ENCODE data around the gene BOC. TPM values are rescaled to one million over a fixed set of nuclear protein-coding genes. Genes with fewer than 3 reads are reported as not detected.

BOC gene
- polyA plus RNA-seq, 1 experiment: 11.2 TPM

DNA sequence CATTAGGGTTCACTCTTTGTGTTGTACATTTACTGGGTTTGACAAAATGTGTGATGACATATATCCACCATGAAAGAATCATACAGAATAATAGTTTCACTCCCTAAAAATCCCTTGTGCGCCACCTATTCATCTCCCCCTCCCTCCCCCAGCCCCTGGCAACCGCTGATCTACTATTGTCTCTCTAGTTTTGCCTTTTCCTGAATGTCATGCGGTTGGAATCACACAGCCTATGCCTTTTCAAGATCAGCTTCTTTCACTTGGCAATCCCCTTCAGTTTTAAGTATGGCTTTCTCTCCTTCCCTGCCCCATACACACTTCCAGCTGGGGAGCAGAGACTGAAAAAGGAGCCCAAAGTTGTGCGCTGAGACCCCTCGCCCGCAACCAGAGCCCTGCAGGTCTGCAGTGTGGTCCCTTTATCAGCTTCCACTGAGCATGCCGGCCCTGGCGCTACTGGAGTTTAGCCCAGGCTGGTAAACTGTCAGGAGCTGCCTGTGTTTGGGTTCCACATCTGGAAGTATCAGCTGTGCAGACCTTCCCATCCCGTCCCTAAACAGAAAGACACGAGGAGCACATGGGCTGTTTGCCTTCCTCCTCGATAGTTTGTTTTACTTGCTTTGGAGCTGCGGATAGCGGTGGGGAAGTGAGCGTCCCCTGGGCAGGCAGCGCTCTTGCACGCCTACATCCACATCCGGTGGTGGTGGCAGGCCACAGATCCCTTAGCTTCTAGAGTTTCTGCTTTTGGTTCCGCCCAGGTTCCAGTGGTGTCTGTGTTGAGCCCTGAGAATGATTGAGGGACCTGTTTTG lies 12.3 kb downstream of the BOC start:
- H3K27ac ChIP-seq (ENCODE audit: low read depth, low read length): peak overlapping the region; percentile 22
- POLR2A ChIA-PET: no interaction called here
- CTCF ChIA-PET: interaction anchor here (1.0 kb wide), 1 partner anchor 53 kb away, joined by 3 read pairs; no protein-coding TSS in a partner anchor
- no peaks in the 10 kb centered on the region for H3K27me3 ChIP-seq (ENCODE audit: control insufficient read depth, insufficient read depth, low read length)
- TF ChIP-seq, protein P1, sequence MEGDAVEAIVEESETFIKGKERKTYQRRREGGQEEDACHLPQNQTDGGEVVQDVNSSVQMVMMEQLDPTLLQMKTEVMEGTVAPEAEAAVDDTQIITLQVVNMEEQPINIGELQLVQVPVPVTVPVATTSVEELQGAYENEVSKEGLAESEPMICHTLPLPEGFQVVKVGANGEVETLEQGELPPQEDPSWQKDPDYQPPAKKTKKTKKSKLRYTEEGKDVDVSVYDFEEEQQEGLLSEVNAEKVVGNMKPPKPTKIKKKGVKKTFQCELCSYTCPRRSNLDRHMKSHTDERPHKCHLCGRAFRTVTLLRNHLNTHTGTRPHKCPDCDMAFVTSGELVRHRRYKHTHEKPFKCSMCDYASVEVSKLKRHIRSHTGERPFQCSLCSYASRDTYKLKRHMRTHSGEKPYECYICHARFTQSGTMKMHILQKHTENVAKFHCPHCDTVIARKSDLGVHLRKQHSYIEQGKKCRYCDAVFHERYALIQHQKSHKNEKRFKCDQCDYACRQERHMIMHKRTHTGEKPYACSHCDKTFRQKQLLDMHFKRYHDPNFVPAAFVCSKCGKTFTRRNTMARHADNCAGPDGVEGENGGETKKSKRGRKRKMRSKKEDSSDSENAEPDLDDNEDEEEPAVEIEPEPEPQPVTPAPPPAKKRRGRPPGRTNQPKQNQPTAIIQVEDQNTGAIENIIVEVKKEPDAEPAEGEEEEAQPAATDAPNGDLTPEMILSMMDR (IDR thresholded peaks at IDR 0.05; ENCODE audit: low read depth, low read length): no peak
- H3K4me3 ChIP-seq (ENCODE audit: low read depth, low read length): no peak overlapping the region
- no peaks in the 10 kb centered on the region; the same call in 1 of the 2 replicates for H3K9me3 ChIP-seq (ENCODE audit: control insufficient read depth, insufficient read depth, low read length)
- no peak for DNase-seq (ENCODE audit: low read depth, low spot score)

DNA sequence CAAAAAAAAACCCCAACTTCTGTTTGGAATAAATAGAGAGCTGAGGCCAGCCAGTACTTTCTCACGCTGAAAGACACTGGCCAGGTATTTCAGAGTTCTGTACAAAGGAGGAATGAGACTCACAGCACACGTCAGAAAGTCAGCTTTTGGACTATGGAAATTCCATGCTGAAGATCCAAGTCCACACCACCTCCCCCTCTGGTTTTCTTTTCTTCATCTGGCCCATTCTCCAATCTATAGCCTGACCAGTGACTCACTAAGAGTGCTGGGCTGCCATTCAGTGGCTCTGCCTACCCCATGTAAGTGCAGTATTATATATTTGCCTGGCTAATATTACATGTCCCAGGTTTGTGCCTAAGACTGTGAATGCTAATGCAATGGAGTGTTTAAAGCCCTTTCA lies 13.9 kb downstream of the BOC start:
- H3K27ac ChIP-seq (ENCODE audit: low read depth, low read length): no peak overlapping the region
- no peak for DNase-seq (ENCODE audit: low read depth, low spot score)
- TF ChIP-seq, protein P1 (IDR thresholded peaks at IDR 0.05; ENCODE audit: low read depth, low read length): no peak
- no peak overlapping the region for H3K4me3 ChIP-seq (ENCODE audit: low read depth, low read length)
- H3K9me3 ChIP-seq (ENCODE audit: control insufficient read depth, insufficient read depth, low read length): no peaks in the 10 kb centered on the region; the same call in 1 of the 2 replicates
- POLR2A ChIA-PET: no interaction called here
- no peaks in the 10 kb centered on the region for H3K27me3 ChIP-seq (ENCODE audit: control insufficient read depth, insufficient read depth, low read length)
- CTCF ChIA-PET: interaction anchor here (0.6 kb wide), 1 partner anchor 20 kb away, joined by 3 read pairs; no protein-coding TSS in a partner anchor

DNA sequence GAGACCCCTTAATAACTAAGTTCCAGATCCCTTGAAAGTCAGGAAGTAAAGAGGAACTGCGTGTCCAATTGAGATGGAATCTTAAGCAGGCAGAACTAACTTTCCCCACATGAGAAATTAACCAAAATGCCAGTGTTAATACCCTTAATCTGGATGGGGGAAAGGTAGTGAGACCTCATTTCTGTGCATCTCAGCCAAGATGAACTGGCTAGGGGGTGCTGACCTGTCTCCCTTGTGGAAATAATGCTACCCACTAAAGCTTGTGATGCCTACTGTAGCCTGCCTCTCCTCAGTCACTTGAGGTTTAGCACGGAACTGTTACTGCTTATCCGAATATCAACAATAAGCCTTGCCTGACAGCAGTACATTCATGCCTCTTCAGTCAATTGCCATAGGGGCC lies 15.1 kb downstream of the BOC start:
- Histone ChIP-seq H3K9me3 (ENCODE audit: control insufficient read depth, insufficient read depth, low read length) (no peaks in the 10 kb centered on the region; the same call in 1 of the 2 replicates), H3K4me3 (ENCODE audit: low read depth, low read length) (no peak overlapping the region), H3K27me3 (ENCODE audit: control insufficient read depth, insufficient read depth, low read length) (no peaks in the 10 kb centered on the region), H3K27ac (ENCODE audit: low read depth, low read length) (no peak overlapping the region)
- POLR2A ChIA-PET: no interaction called here
- DNase-seq (ENCODE audit: low read depth, low spot score): no peak
- CTCF ChIA-PET: no interaction called here
- TF ChIP-seq, protein P1 (IDR thresholded peaks at IDR 0.05; ENCODE audit: low read depth, low read length): no peak

DNA sequence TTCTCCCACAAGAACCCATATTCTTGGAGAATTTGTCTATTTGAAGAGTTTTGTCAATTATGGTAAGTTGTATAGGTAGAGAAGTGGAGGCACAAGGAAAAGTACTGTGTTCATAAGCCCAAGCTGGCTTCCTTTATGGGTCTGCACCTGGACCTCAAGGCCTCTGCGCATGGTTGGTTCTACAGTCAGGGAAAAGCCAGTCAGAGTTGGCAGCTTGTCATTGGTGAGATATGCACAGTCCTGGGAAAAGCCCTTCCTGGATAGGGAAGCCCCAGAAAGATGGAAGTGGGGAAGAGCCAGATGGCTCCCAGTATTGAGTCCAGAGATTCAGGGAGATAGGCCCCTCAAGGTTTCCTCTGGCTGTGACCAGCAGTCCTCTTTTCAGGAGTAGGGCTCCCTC lies 15.8 kb downstream of the BOC start:
- no peak overlapping the region for H3K4me3 ChIP-seq (ENCODE audit: low read depth, low read length)
- CTCF ChIA-PET: interaction anchor here (1.0 kb wide), 1 partner anchor 60 kb away, joined by 3 read pairs; no protein-coding TSS in a partner anchor
- POLR2A ChIA-PET: no interaction called here
- no peak overlapping the region for H3K27ac ChIP-seq (ENCODE audit: low read depth, low read length)
- no peaks in the 10 kb centered on the region for H3K9me3 ChIP-seq (ENCODE audit: control insufficient read depth, insufficient read depth, low read length)
- no peaks in the 10 kb centered on the region for H3K27me3 ChIP-seq (ENCODE audit: control insufficient read depth, insufficient read depth, low read length)
- TF ChIP-seq, protein P1 (IDR thresholded peaks at IDR 0.05; ENCODE audit: low read depth, low read length): no peak
- no peak for DNase-seq (ENCODE audit: low read depth, low spot score)

DNA sequence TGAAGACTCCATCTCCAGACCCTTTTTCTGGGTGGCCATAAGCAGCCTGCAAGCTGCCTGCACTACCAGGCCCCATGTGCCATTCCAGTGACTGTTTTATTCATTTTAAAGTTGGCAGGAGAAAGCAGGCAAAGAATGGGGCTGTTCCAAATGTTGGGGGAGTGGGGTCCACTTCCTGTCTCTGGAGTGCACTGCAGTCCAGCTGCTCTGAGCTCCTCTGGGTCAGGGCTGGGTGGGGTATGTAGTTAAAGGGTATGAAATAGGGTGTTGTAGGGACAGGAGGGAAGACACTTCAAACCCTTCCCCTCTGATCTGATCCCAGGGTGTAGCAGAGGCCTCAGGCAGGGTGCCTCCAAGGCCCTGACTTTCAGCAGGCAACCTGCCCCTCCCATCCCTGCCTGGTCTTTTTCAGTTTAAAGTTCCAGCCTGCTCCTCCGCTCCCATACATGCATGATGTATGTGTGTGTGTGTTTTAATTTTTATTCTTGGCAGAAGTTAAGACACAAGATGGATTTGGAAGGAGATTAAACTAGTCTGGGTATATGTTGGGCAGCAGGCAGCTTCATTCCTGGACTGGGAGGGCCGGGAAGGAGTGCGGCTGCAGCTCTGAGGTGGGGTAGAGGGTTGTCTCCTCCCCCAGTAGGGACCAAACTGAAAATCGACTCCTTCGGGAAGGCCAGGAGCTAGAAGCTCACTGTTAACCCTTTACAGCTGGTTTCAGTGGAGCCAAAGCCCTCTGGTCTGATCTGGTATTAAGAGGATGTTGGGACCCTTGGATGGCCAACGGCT lies 17.3 kb downstream of the BOC start:
- TF ChIP-seq, protein P1 (IDR thresholded peaks at IDR 0.05; ENCODE audit: low read depth, low read length): no peak
- H3K27me3 ChIP-seq (ENCODE audit: control insufficient read depth, insufficient read depth, low read length): no peaks in the 10 kb centered on the region
- ChIA-PET POLR2A (no interaction called here), CTCF (no interaction called here)
- H3K9me3 ChIP-seq (ENCODE audit: control insufficient read depth, insufficient read depth, low read length): no peaks in the 10 kb centered on the region
- H3K4me3 ChIP-seq (ENCODE audit: low read depth, low read length): no peak overlapping the region
- DNase-seq (ENCODE audit: low read depth, low spot score): no peak
- no peak overlapping the region for H3K27ac ChIP-seq (ENCODE audit: low read depth, low read length)
